IPS-18c (cell line): ENCODE data around the gene NR6A1.

Source experiments
- H3K4me3 ChIP-seq: 2 replicates; pipeline ENCODE4 v1.7.0; 2013; ENCODE audit warnings: low read depth, mild to moderate bottlenecking, low read length, moderate library complexity; ENCODE audit not compliant: insufficient read depth
- H3K9me3 ChIP-seq: one replicate; pipeline ENCODE4 v1.6.1; 2013; ENCODE audit warnings: mild to moderate bottlenecking, low read length, moderate library complexity; ENCODE audit not compliant: control insufficient read depth, insufficient read depth

Gene NR6A1

GRCh38 chr9:124605258-124605657, 165.9 kb downstream of the NR6A1 start:
- Histone ChIP-seq H3K9me3 (no peaks in the 10 kb centered on the region), H3K4me3 (no peak overlapping the region)

GRCh38 chr9:124602632-124603031, 168.5 kb downstream of the NR6A1 start:
- Histone ChIP-seq H3K4me3 (no peak overlapping the region), H3K9me3 (no peaks in the 10 kb centered on the region)

DNA sequence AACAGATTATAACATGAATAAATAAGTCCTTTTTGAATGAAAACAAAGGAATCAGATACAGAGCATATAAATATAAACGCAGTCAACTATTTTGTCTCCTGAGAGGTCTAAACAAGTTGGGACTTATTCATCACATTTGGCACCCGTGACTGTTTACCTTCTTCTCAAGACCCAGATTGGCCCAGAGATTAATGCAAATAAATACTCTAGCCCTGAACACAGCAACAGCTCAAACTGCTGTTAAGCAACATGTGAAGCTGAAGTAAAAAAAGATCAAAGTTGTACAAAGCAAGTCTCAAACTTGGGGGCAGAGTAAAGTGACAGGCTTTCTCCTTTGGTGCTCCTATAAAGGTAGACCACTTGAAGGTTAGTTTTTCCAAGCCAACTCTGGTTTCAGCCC, 168.9 kb downstream of the NR6A1 start:
- Histone ChIP-seq H3K4me3 (no peak overlapping the region), H3K9me3 (no peaks in the 10 kb centered on the region)

DNA sequence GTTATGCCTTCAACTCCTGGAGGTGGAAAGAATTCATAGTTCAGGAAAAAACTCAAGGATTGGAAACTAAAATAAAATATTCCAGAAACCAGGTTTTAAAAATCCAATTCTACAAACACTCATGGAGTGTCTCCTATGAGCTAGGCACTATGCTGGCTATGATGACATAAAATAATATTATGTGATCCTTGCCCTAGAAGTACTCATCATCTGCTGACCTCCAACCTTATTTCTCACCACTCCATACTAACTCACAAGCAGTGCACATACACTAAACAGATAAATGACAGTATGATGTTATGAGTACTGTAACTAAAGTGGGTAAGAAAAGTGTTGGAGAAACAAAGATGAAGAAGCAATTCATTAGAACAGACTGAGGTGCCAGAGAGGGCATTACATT, 170.7 kb downstream of the NR6A1 start:
- no peaks in the 10 kb centered on the region for H3K9me3 ChIP-seq
- H3K4me3 ChIP-seq, result no peak overlapping the region

DNA sequence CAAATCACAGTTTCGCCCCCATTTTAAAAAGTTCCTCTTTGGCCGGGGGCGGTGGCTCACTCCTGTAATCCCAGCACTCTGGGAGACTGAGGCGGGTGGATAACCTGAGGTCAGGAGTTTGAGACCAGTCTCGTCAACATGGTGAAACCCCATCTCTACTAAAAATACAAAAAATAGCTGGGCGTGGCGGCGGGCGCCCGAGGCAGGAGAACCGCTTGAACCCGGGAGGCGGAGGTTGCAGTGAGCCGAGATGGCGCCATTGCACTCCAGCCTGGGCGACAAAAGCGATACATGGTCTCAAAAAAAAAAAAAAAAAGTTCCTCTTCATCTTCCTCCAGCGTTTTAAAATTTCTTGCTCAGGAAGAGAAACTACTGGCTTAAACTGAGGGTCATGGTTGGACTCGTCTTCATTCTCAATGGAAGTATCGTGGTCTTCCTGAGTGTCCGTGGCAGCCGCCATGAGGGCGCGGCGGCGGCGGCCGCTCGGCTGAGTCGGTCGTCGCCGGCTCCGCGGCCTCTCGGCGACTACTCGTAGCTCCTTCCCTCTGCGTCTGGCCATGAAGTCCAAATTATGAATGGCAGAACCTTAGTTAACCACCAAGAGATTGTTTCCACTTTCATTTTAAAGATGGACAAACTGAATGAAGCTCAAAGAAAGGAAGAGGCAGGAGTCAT, 171.9 kb downstream of the NR6A1 start:
- no peaks in the 10 kb centered on the region for H3K9me3 ChIP-seq
- no peak overlapping the region for H3K4me3 ChIP-seq

DNA sequence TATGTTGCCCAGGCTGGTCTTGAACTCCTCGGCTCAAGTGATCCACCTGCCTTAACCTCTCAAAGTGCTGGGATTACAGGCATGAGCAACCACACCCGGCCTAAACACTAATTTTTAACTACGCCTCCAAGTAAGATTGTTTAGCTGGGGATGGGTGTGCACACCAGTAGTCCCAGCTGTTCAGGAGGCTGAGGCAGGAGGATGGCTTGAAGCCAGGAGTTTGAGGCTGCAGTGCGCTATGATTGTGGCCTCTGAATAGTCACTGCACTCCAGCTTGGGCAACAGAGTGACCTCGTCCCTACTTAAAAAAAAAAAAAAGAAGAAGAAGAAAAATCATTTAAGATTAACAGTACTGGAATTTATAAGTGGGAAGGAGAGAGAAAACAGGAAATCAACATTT, 173.1 kb downstream of the NR6A1 start:
- H3K9me3 ChIP-seq, result no peaks in the 10 kb centered on the region
- H3K4me3 ChIP-seq, result no peak overlapping the region

DNA sequence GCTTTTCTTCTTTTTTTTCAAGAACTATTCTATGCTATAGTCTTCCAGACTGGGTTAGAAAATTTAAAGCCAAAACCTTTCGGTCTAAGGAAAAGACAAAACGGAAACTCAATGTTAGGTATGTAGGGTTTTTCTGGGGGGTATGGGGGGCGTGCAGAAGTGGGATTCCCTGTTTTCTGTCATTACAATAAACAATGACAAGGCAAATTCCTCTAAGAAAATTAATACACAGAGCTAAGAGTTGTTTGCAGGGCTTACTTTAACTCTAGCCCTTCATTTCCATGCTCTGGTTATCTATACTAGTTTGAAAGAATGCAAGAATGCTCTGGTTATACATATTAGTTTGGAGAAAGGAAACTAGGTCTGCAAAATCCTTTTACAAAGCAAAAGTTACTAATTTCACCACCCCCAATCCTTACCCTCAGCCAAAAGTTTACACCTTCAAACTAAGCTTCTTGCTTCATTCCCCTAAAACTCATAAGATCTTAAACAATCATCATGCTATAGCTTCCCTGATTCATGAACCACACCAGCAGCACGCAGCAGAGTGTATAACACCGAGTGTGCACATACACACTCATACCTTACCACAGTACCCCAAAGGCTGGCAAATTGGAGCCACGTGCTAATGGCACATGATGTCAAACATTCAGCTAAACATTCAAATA, 174.8 kb downstream of the NR6A1 start:
- 0 out of 2 replicates have a peak overlapping the region, but pooled peaks have one; percentile 10 for H3K4me3 ChIP-seq
- H3K9me3 ChIP-seq, result no peaks in the 10 kb centered on the region

- Histone ChIP-seq H3K4me3 (peak overlapping the region; percentile 1; the same call in 1 of the 2 replicates), H3K9me3 (no peaks in the 10 kb centered on the region)
These were observed 175.4 kb downstream of the NR6A1 start for GRCh38 chr9:124595743-124596142.

- Histone ChIP-seq H3K4me3 (peak overlapping the region; percentile 26; the same call in 1 of the 2 replicates), H3K9me3 (no peaks in the 10 kb centered on the region)
These were observed 176.4 kb downstream of the NR6A1 start for GRCh38 chr9:124594673-124595072.

- Histone ChIP-seq H3K4me3 (peak overlapping the region; percentile 26; the same call in 1 of the 2 replicates), H3K9me3 (no peaks in the 10 kb centered on the region)
These were observed 176.9 kb downstream of the NR6A1 start for GRCh38 chr9:124594225-124594624.

GRCh38 chr9:124593651-124594058, 177.5 kb downstream of the NR6A1 start:
- Histone ChIP-seq H3K9me3 (no peaks in the 10 kb centered on the region), H3K4me3 (peak overlapping the region; percentile 15; the same call in 1 of the 2 replicates)

DNA sequence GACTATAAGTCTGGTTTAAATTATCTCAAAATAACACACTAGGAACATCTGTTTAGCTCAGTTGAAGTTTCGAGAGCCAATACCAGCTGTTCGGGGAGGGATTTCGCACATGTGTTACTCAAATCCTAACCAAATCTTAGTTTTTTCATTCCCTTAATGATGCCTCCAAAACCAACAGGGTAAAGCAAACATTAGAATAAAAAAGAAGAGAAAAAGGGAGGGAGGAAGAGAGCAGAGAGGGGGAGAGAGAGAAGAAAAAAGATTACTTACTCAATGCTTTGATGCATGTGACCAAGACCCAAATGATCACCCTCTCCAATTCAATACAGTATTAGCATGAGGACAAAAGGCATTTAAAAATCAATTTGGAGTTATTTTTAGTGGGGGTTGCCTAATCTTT, 177.9 kb downstream of the NR6A1 start:
- Histone ChIP-seq H3K4me3 (peak overlapping the region; percentile 15; the same call in 1 of the 2 replicates), H3K9me3 (no peaks in the 10 kb centered on the region)

DNA sequence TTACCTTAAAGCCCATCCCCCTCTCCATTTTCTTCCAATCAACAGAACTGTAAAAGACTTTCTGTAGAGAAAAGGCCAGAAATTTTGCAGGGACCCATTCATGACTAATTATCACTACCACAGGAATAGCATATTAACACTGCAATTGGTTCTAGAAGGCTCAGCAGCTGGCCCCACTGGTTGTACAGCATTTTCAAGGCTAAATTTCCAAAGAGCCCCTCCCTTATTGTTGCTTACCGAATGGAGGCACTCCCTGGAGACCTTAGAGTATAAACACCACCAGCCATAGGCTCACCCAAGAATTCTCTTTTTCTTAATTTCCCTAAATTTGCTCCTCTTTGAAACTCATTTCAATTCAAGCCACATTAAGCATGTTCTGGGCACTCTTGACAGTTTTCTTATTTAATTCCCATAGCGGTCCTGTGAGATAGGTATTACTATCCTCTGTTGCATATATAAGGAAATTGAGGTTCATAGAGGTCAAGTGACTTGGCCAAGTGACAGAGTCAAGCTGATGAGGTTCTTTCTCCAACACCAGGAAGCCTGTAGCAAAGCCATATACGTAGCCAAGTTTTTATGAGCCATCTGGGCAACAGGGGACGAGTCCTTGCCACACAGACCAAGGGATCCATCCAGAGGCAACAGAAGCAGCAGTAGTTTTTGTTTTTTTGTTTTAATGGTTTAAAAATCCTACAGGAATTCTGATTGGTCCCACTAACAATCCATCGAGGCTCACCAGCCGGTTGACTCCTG, 180.0 kb downstream of the NR6A1 start:
- Histone ChIP-seq H3K9me3 (no peaks in the 10 kb centered on the region), H3K4me3 (no peak overlapping the region)

DNA sequence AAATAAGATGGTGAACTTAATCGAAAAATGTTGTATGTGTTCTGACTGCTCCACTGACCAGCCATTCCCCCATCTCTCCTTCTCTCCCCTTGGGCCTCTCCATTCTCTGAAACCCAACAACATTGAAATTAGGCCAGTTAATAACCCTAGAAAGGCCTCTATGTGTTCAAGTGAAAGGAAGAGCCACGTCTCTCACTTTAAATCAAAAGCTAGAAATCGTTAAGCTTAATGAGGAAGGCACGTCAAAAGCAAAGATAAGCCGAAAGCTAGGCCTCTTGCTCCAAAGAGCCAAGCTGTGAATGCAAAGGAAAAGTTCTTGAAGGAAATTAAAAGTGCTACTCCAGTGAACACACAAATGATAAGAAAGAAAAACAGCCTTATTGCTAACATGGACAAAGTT, 186.5 kb downstream of the NR6A1 start:
- Histone ChIP-seq H3K4me3 (no peak overlapping the region), H3K9me3 (no peaks in the 10 kb centered on the region)

DNA sequence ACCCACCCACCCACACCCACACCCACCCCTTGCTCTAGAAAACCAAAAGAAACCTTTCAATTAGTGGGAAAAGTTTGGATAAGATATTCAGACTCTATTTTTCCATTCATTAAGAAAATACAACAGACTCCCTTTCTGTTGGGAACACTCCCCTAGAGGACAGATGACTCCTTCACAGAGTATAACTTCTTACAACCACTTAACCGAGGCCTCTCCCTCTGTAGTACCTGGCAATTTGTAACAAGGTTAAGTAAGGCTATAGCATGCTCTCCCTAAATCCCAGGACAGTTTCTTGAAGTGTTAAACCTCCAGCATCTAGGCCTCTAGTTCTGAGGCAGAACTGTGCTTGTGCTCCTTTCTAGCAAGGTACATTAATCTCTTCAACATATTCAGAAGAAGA, 188.0 kb downstream of the NR6A1 start:
- Histone ChIP-seq H3K4me3 (no peak overlapping the region), H3K9me3 (no peaks in the 10 kb centered on the region)

GRCh38 chr9:124580186-124580585, 190.9 kb downstream of the NR6A1 start:
- H3K4me3 ChIP-seq, result no peak overlapping the region
- H3K9me3 ChIP-seq, result no peaks in the 10 kb centered on the region

- H3K9me3 ChIP-seq, result no peaks in the 10 kb centered on the region
- H3K4me3 ChIP-seq, result no peak overlapping the region
These were observed 194.4 kb downstream of the NR6A1 start for GRCh38 chr9:124576751-124577150.
